ENCODE data around the gene PRIM2. TPM values are rescaled to one million over a fixed set of nuclear protein-coding genes. Genes with fewer than 3 reads are reported as not detected.
"Not testable (repeated sequence)": the region's sequence is repeated elsewhere in the genome, so short reads cannot be mapped to it uniquely, and the experiment has no call there.

The PRIM2 gene
- polyA plus RNA-seq, 1 donor (not counting 4 experiments of a cell fraction or from before 2014, with no cell fraction given) = 12.8 TPM

DNA sequence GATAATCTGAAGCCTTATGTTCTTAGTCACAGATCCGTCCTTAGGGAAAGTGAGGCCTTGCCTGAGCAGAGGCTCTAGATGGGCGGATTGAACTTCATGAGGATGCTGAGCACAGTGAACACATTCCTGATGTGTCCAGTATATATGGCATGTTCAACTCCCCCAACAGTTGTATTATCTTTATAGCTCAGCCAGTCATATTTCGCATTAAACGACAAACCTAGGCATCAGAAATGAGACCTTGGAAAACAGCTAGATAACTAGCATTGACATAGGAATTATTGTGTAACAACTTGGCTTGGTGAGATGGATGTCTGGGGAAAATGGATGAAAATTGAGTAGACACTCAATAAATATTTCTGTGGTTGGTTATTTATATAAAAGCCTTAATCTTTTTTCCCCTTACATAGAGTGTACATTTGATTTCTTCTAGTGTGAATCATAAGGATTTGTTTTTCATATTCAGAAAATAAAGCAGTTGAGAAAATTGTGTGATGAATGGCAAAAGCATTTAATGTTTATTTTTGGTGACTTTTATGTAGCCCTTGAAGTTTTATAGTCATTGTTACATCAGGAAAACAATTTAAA is 169.2 kb downstream of the PRIM2 start:
- DNase-seq (ENCODE audit: low read depth, low spot score); H3K27ac ChIP-seq (ENCODE audit: control insufficient read depth, insufficient read depth, low read length); H4K20me1 ChIP-seq (ENCODE audit: control insufficient read depth, extremely low read depth, insufficient read depth, low read length); H3K79me2 ChIP-seq (ENCODE audit: control insufficient read depth, insufficient read depth, low read length); H2AFZ ChIP-seq (ENCODE audit: control insufficient read depth, low read length); H3K36me3 ChIP-seq (ENCODE audit: control insufficient read depth in 2 of 2, extremely low read depth in 1 of 2, insufficient read depth in 2 of 2, low read length in 2 of 2); H3K27me3 ChIP-seq (ENCODE audit: control insufficient read depth, extremely low read depth, insufficient read depth, low read length); H3K9me1 ChIP-seq (ENCODE audit: control insufficient read depth, extremely low read depth, insufficient read depth, low read length); H3K9me3 ChIP-seq (ENCODE audit: control insufficient read depth, low read depth, low read length); dilution Hi-C loops (cut with MboI; ENCODE audit: extremely low pct_ligation_motif_present, low sequenced_read_pairs); H3K9ac ChIP-seq (ENCODE audit: control insufficient read depth, extremely low read depth, insufficient read depth, low read length); H3K4me1 ChIP-seq (ENCODE audit: control insufficient read depth, extremely low read depth, insufficient read depth, low read length); H3K4me3 ChIP-seq (ENCODE audit: control insufficient read depth in 2 of 3, extremely low read depth in 1 of 3, insufficient read depth in 2 of 3, low read depth in 1 of 3, low read length in 3 of 3); H3K4me2 ChIP-seq (ENCODE audit: control insufficient read depth, extremely low read depth, insufficient read depth, low read depth, low read length): not testable (repeated sequence)
- peak; percentile 26 for FAIRE-seq

DNA sequence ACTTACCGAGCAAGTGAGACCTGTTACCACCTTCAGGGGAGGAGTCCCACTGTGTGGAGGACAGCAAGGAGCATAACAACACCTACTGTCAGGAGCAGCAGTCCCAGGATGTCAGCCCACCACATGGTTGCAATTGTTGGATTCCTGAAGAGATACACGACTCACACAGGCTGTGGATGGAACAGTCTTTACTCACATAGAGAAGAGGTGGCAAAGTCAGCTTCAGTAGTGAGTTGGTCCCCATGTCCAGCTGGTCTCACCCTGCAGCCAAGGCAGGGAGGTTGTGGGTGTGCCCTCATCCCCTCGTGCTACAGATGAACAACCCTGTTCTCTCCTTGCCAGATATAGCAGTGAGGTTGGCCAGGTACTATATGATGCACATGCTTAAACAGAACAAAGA is 171.1 kb downstream of the PRIM2 start:
- H3K27ac ChIP-seq (ENCODE audit: control insufficient read depth, insufficient read depth, low read length); H3K27me3 ChIP-seq (ENCODE audit: control insufficient read depth, extremely low read depth, insufficient read depth, low read length); H3K36me3 ChIP-seq (ENCODE audit: control insufficient read depth in 2 of 2, extremely low read depth in 1 of 2, insufficient read depth in 2 of 2, low read length in 2 of 2); H3K4me2 ChIP-seq (ENCODE audit: control insufficient read depth, extremely low read depth, insufficient read depth, low read depth, low read length); H2AFZ ChIP-seq (ENCODE audit: control insufficient read depth, low read length); dilution Hi-C loops (cut with MboI; ENCODE audit: extremely low pct_ligation_motif_present, low sequenced_read_pairs); H4K20me1 ChIP-seq (ENCODE audit: control insufficient read depth, extremely low read depth, insufficient read depth, low read length); H3K4me3 ChIP-seq (ENCODE audit: control insufficient read depth in 2 of 3, extremely low read depth in 1 of 3, insufficient read depth in 2 of 3, low read depth in 1 of 3, low read length in 3 of 3); H3K9me1 ChIP-seq (ENCODE audit: control insufficient read depth, extremely low read depth, insufficient read depth, low read length); H3K9me3 ChIP-seq (ENCODE audit: control insufficient read depth, low read depth, low read length); H3K79me2 ChIP-seq (ENCODE audit: control insufficient read depth, insufficient read depth, low read length); H3K9ac ChIP-seq (ENCODE audit: control insufficient read depth, extremely low read depth, insufficient read depth, low read length); H3K4me1 ChIP-seq (ENCODE audit: control insufficient read depth, extremely low read depth, insufficient read depth, low read length); DNase-seq (ENCODE audit: low read depth, low spot score): not testable (repeated sequence)
- FAIRE-seq = peak; percentile 75

DNA sequence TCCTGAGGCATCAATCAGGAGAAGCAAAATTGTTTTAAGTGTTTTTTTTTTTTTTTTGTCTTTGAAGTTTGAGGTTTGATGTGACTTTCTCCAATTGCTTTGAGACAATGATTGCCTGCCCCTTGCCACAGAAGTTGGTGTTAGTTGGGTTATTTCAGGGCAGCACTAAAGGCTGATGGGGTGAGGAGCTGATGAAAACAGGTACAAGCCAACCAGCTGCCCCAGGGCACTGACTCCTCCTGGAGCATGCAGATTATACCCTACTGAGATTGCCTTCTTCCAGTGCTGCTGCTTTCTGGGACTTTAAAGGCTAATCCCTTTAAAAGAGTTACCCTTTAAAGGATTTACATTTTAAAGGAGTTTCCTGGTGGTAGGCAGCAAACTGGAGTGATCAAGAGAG is 172.5 kb downstream of the PRIM2 start:
- DNase-seq (ENCODE audit: low read depth, low spot score); FAIRE-seq; H3K4me3 ChIP-seq (ENCODE audit: control insufficient read depth in 2 of 3, extremely low read depth in 1 of 3, insufficient read depth in 2 of 3, low read depth in 1 of 3, low read length in 3 of 3); H3K36me3 ChIP-seq (ENCODE audit: control insufficient read depth in 2 of 2, extremely low read depth in 1 of 2, insufficient read depth in 2 of 2, low read length in 2 of 2); H3K27ac ChIP-seq (ENCODE audit: control insufficient read depth, insufficient read depth, low read length); H3K79me2 ChIP-seq (ENCODE audit: control insufficient read depth, insufficient read depth, low read length); H4K20me1 ChIP-seq (ENCODE audit: control insufficient read depth, extremely low read depth, insufficient read depth, low read length); H3K9me3 ChIP-seq (ENCODE audit: control insufficient read depth, low read depth, low read length); H3K9ac ChIP-seq (ENCODE audit: control insufficient read depth, extremely low read depth, insufficient read depth, low read length); H3K9me1 ChIP-seq (ENCODE audit: control insufficient read depth, extremely low read depth, insufficient read depth, low read length); H2AFZ ChIP-seq (ENCODE audit: control insufficient read depth, low read length); H3K27me3 ChIP-seq (ENCODE audit: control insufficient read depth, extremely low read depth, insufficient read depth, low read length); dilution Hi-C loops (cut with MboI; ENCODE audit: extremely low pct_ligation_motif_present, low sequenced_read_pairs); H3K4me2 ChIP-seq (ENCODE audit: control insufficient read depth, extremely low read depth, insufficient read depth, low read depth, low read length): not testable (repeated sequence)
- peaks cover 11% of the 10 kb centered on the region for H3K4me1 ChIP-seq (ENCODE audit: control insufficient read depth, extremely low read depth, insufficient read depth, low read length)

DNA sequence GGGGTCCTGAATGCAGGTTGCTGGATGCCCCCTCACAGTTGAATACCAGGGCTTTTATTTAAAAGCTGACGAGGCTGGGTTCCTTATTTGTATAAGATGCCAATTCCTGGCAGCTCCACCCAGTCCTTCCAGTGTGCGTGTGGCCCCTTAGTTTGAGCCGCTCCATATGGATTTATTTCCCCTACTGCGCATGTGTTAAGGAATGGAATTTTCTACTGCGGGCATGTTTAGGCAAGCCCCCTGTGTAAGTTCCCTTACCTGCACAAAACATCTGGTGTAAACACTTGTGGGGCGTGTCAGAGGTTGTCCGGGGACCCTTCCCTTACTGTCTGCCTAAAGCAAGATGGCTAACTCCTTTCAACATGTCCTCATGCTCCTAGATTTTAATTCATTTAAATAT is 174.4 kb downstream of the PRIM2 start:
- H3K4me1 ChIP-seq (ENCODE audit: control insufficient read depth, extremely low read depth, insufficient read depth, low read length) = peaks cover 11% of the 10 kb centered on the region
- DNase-seq (ENCODE audit: low read depth, low spot score) = peak; percentile 56

DNA sequence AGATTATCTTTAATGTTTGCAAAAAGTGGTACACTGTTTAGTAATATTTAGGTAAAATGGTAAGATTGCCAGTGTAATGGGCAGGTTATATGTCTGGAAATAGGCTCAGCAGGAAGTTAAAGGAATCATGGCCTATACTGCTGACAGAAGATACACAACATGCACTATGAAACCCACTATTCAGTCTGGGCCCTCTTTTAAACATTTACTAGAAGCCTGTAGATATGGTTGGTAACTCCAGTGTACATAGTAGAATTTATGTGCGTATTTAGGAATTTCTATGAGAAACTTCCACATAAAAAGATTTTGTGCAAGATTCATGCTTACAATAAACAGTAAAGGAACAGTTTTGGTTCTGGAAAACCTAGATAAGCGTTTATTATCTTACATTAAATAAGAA is 178.8 kb downstream of the PRIM2 start:
- H3K27ac ChIP-seq (ENCODE audit: control insufficient read depth, insufficient read depth, low read length); H2AFZ ChIP-seq (ENCODE audit: control insufficient read depth, low read length); H3K27me3 ChIP-seq (ENCODE audit: control insufficient read depth, extremely low read depth, insufficient read depth, low read length); dilution Hi-C loops (cut with MboI; ENCODE audit: extremely low pct_ligation_motif_present, low sequenced_read_pairs); H3K4me2 ChIP-seq (ENCODE audit: control insufficient read depth, extremely low read depth, insufficient read depth, low read depth, low read length); H3K9ac ChIP-seq (ENCODE audit: control insufficient read depth, extremely low read depth, insufficient read depth, low read length); H3K79me2 ChIP-seq (ENCODE audit: control insufficient read depth, insufficient read depth, low read length); FAIRE-seq; H3K36me3 ChIP-seq (ENCODE audit: control insufficient read depth in 2 of 2, extremely low read depth in 1 of 2, insufficient read depth in 2 of 2, low read length in 2 of 2); DNase-seq (ENCODE audit: low read depth, low spot score); H3K9me3 ChIP-seq (ENCODE audit: control insufficient read depth, low read depth, low read length); H3K4me3 ChIP-seq (ENCODE audit: control insufficient read depth in 2 of 3, extremely low read depth in 1 of 3, insufficient read depth in 2 of 3, low read depth in 1 of 3, low read length in 3 of 3); H3K9me1 ChIP-seq (ENCODE audit: control insufficient read depth, extremely low read depth, insufficient read depth, low read length); H4K20me1 ChIP-seq (ENCODE audit: control insufficient read depth, extremely low read depth, insufficient read depth, low read length): not testable (repeated sequence)
- H3K4me1 ChIP-seq (ENCODE audit: control insufficient read depth, extremely low read depth, insufficient read depth, low read length) = peaks cover 11% of the 10 kb centered on the region

More for the DNA sequence above, 174.4 kb downstream of the PRIM2 start:
- Histone ChIP-seq H3K27ac (ENCODE audit: control insufficient read depth, insufficient read depth, low read length) (peak overlapping the region; percentile 26), H3K4me2 (ENCODE audit: control insufficient read depth, extremely low read depth, insufficient read depth, low read depth, low read length) (peak overlapping the region; percentile 45), H2AFZ (ENCODE audit: control insufficient read depth, low read length) (peak overlapping the region; percentile 33)
- H3K27me3 ChIP-seq (ENCODE audit: control insufficient read depth, extremely low read depth, insufficient read depth, low read length); H3K36me3 ChIP-seq (ENCODE audit: control insufficient read depth in 2 of 2, extremely low read depth in 1 of 2, insufficient read depth in 2 of 2, low read length in 2 of 2); H3K4me3 ChIP-seq (ENCODE audit: control insufficient read depth in 2 of 3, extremely low read depth in 1 of 3, insufficient read depth in 2 of 3, low read depth in 1 of 3, low read length in 3 of 3); H3K9ac ChIP-seq (ENCODE audit: control insufficient read depth, extremely low read depth, insufficient read depth, low read length); H3K9me3 ChIP-seq (ENCODE audit: control insufficient read depth, low read depth, low read length); H4K20me1 ChIP-seq (ENCODE audit: control insufficient read depth, extremely low read depth, insufficient read depth, low read length); H3K9me1 ChIP-seq (ENCODE audit: control insufficient read depth, extremely low read depth, insufficient read depth, low read length); H3K79me2 ChIP-seq (ENCODE audit: control insufficient read depth, insufficient read depth, low read length); dilution Hi-C loops (cut with MboI; ENCODE audit: extremely low pct_ligation_motif_present, low sequenced_read_pairs): not testable (repeated sequence)
- FAIRE-seq = peak; percentile 86

Measured in keratinocyte (primary cell).